ENCODE results near the gene SETBP1. TPM values are rescaled to one million over a fixed set of nuclear protein-coding genes. Genes with fewer than 3 reads are reported as not detected.

Gene SETBP1
- total and polyA plus RNA-seq, 2 of the 8 experiments (the other 6 are each of a cell fraction or from before 2014, with no cell fraction given): 2.0 to 6.5 TPM

DNA sequence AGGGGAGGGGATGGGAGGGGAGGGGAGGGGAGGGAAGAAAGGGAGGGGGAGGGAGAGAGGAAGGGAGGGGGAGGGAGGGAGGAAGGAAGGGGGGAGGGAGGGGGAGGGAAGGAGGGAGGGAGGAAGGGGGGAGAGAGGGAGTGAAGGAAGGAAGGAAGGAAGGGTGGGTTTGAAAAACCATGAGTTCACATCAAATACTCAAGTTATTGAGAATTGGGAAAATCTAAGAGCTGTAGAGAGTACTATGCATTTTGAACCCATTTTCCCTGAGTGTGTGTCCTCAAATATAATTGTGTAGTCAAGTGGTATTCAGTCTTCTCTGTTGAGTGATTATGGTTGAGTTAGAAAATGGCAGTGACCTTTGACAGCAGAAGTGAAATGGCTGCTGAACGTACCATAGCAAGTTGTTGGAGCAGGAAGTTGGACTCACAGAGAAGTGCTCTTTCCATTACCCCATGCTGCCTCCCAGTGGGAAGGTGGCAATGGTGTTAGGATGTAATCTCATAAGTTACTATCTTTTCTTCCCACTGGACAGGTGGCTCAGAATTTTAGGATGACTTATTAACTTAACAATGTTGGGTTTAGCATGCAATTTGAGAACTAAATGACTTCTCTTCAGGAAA lies 214.6 kb downstream of the SETBP1 start (continued):
- TF ChIP-seq HDAC2 (IDR thresholded peaks at IDR 0.05; ENCODE audit: borderline replicate concordance in 1 of 2, low read depth in 2 of 2, low read length in 2 of 2): no peak
- TF ChIP-seq KDM4A (IDR thresholded peaks at IDR 0.05; ENCODE audit: low read depth, low read length, severe bottlenecking): no peak
- TF ChIP-seq CTBP2 (IDR thresholded peaks at IDR 0.05; ENCODE audit: borderline replicate concordance, insufficient read depth, insufficient read length, low read length): no peak
- no peak for TF ChIP-seq TBP (IDR thresholded peaks at IDR 0.05; ENCODE audit: low read depth, low read length)
- no peak for TF ChIP-seq KDM5A (IDR thresholded peaks at IDR 0.05; ENCODE audit: low read length)
- no peak for TF ChIP-seq PHF8 (conservative IDR thresholded peaks at IDR 0.05; ENCODE audit: low read depth, low read length)
- no peak for TF ChIP-seq BCL11A (IDR thresholded peaks at IDR 0.05; ENCODE audit: low read depth in 2 of 2, low read length in 2 of 2)
- TF ChIP-seq NRF1 (IDR thresholded peaks at IDR 0.05; ENCODE audit: low read depth, low read length): no peak
- TF ChIP-seq CEBPB (IDR thresholded peaks at IDR 0.05; ENCODE audit: low read depth, low read length): no peak
- no peak for TF ChIP-seq CBX5 (IDR thresholded peaks at IDR 0.05; ENCODE audit: low read depth, low read length)
- TF ChIP-seq YY1 (IDR thresholded peaks at IDR 0.05; ENCODE audit: low read depth, low read length): 0 out of 2 replicates have a peak, but pooled peaks have one; percentile 40

All from H1 (cell line).